K562 (cell line): ENCODE measurements around the gene HMOX2. TPM values are rescaled to one million over a fixed set of nuclear protein-coding genes. Genes with fewer than 3 reads are reported as not detected.

Source experiments
- EHMT2 ChIP-seq: fragments of 450-650 bp; IDR thresholded peaks from 2 replicates; pipeline ENCODE4 v1.6.1; 2018; ENCODE audit warnings: antibody characterized with exemption
- FOXJ3 ChIP-seq: sonication (generic); formaldehyde crosslinking; IDR thresholded peaks from 2 replicates; pipeline ENCODE4 v1.4.0; 2020; ENCODE audit warnings: mild to moderate bottlenecking, missing genetic modification reagents
- JUNB ChIP-seq: fragments of 450-650 bp; formaldehyde crosslinking; conservative IDR thresholded peaks from 2 replicates; pipeline ENCODE4 v1.4.0; 2020; ENCODE audit warnings: mild to moderate bottlenecking
- NR0B1 ChIP-seq: fragments of 450-650 bp; IDR thresholded peaks from one replicate; pipeline ENCODE4 v1.6.1; 2018; ENCODE audit warnings: mild to moderate bottlenecking, moderate library complexity; ENCODE audit not compliant: partially characterized antibody
- PHF8 ChIP-seq: fragments of 200-600 bp; sonication (generic); IDR thresholded peaks from 2 replicates; pipeline ENCODE4 v1.6.1; 2012; ENCODE audit warnings: mixed run types, mild to moderate bottlenecking, inconsistent platforms, low read length, moderate library complexity, borderline replicate concordance
- RERE ChIP-seq: sonication (generic); formaldehyde crosslinking; IDR thresholded peaks from 2 replicates; pipeline ENCODE4 v1.8.0; 2023; ENCODE audit warnings: missing genetic modification reagents, mild to moderate bottlenecking, borderline replicate concordance
- SRSF9 ChIP-seq: fragments of 200-400 bp; formaldehyde crosslinking; IDR thresholded peaks from 2 replicates; pipeline ENCODE4 v1.6.1; 2017; ENCODE audit warnings: low read depth, low read length, borderline replicate concordance
- polyA plus RNA-seq, 8 experiments: library from polyadenylated mRNA; depleted of rRNA in 4 of 8; stranded (reverse) in 5 of 8; unstranded in 3 of 8; fragments of >200 nt; fragmentation: Nextera tagmentation in 2 of 8; fragmentation: Illumina TruSeq in 1 of 8; extraction: Ambion mirVana in 2 of 8; extraction: Trizol in 1 of 8; gene quantifications; 2 replicates each; pipeline versions ENCODE4 v1.2.1 to v1.2.3, GENCODE V29; 2011 to 2014; ENCODE audit warnings: inconsistent platforms in 1 of 8, missing spikeins in 1 of 8
- total RNA-seq, 7 experiments: library from RNA; depleted of rRNA in 6 of 7; stranded (reverse); fragments of >200 nt in 6 of 7; fragmentation: Illumina TruSeq in 2 of 7; extraction: Trizol in 2 of 7; gene quantifications; 2 replicates each; pipeline versions ENCODE4 v1.2.1 to v1.2.3, GENCODE V29; 2011 to 2021; ENCODE audit warnings: low replicate concordance in 1 of 7

Gene HMOX2
- total and polyA plus RNA-seq, 9 of the 15 experiments (the other 6 are each of a cell fraction or from before 2014, with no cell fraction given), result 26.8 to 87.4 (median 57.4) TPM

- no peak for TF ChIP-seq NR0B1
- TF ChIP-seq EHMT2, result no peak
- TF ChIP-seq JUNB, result no peak
- TF ChIP-seq PHF8, result no peak
- no peak for TF ChIP-seq RERE (CRISPR knock-in tag)
- no peak for TF ChIP-seq SRSF9
- no peak for TF ChIP-seq FOXJ3 (CRISPR knock-in tag)
These were observed 32.2 kb upstream of the HMOX2 start (continued) for GRCh38 chr16:4443986-4444385.
